HG02623 (cell line): ENCODE results near the gene SLC9A9.
A peak's percentile ranks its signal among the peaks of the same experiment; 100 is the strongest.
"Not testable (repeated sequence)": the region's sequence is repeated elsewhere in the genome, so short reads cannot be mapped to it uniquely, and the experiment has no call there.

Experiments used
- ATAC-seq: cut with Tn5 transposase; IDR thresholded peaks from one replicate; pipeline ENCODE4 v1.9.1; 2021; ENCODE audit warnings: moderate library complexity; ENCODE audit not compliant: unreplicated experiment

SLC9A9 gene

GRCh38 chr3:143698682-143699303 lies 149.5 kb downstream of the SLC9A9 start:
- no peak for ATAC-seq

- ATAC-seq, result no peak
Measured at GRCh38 chr3:143697975-143698374, 150.3 kb downstream of the SLC9A9 start.

- ATAC-seq, result not testable (repeated sequence)
Measured at GRCh38 chr3:143695333-143695732, 152.9 kb downstream of the SLC9A9 start.

- ATAC-seq, result no peak
Measured at GRCh38 chr3:143693506-143693905, 154.8 kb downstream of the SLC9A9 start.

- no peak for ATAC-seq
Measured at GRCh38 chr3:143686638-143687197, 161.6 kb downstream of the SLC9A9 start.

GRCh38 chr3:143685491-143685890 lies 162.8 kb downstream of the SLC9A9 start:
- no peak for ATAC-seq

- no peak for ATAC-seq
Measured at GRCh38 chr3:143677430-143677829, 170.8 kb downstream of the SLC9A9 start.

GRCh38 chr3:143676747-143677146 lies 171.5 kb downstream of the SLC9A9 start:
- no peak for ATAC-seq

GRCh38 chr3:143676021-143676420 lies 172.2 kb downstream of the SLC9A9 start:
- no peak for ATAC-seq

- peak; percentile 54 for ATAC-seq
Measured at GRCh38 chr3:143674100-143674968, 173.9 kb downstream of the SLC9A9 start.

GRCh38 chr3:143672396-143673165 lies 175.7 kb downstream of the SLC9A9 start:
- no peak for ATAC-seq

GRCh38 chr3:143671626-143672025 lies 176.6 kb downstream of the SLC9A9 start:
- no peak for ATAC-seq

- peak; percentile 88 for ATAC-seq
Measured at GRCh38 chr3:143668924-143669790, 179.1 kb downstream of the SLC9A9 start.

GRCh38 chr3:143668385-143668784 lies 179.9 kb downstream of the SLC9A9 start:
- no peak for ATAC-seq

GRCh38 chr3:143661677-143662076 lies 186.6 kb downstream of the SLC9A9 start:
- ATAC-seq, result no peak

GRCh38 chr3:143658861-143659260 lies 189.4 kb downstream of the SLC9A9 start:
- ATAC-seq, result no peak

- no peak for ATAC-seq
Measured at GRCh38 chr3:143658116-143658515, 190.2 kb downstream of the SLC9A9 start.

GRCh38 chr3:143657391-143657790 lies 190.9 kb downstream of the SLC9A9 start:
- no peak for ATAC-seq

- ATAC-seq, result no peak
Measured at GRCh38 chr3:143654906-143655305, 193.4 kb downstream of the SLC9A9 start.

GRCh38 chr3:143653935-143654334 lies 194.3 kb downstream of the SLC9A9 start:
- no peak for ATAC-seq
